Mammary epithelial cell (primary cell): ENCODE measurements around the gene CPNE4.

Experiments
- CTCF ChIP-seq, 2 donors: IDR thresholded peaks in 1 of 2; conservative IDR thresholded peaks in 1 of 2; 2 replicates each; pipeline ENCODE4 v1.5.1; 2011 to 2012; ENCODE audit warnings: inconsistent platforms in 2 of 2, low read length in 2 of 2, mild to moderate bottlenecking in 2 of 2, control low read depth in 1 of 2, low read depth in 1 of 2; ENCODE audit not compliant: insufficient read depth in 1 of 2; ENCODE audit errors: extremely low read depth in 1 of 2
- EZH2 ChIP-seq: IDR thresholded peaks from 2 replicates; pipeline ENCODE4 v1.6.1; 2012; ENCODE audit warnings: low read length, inconsistent platforms, borderline replicate concordance

GRCh38 chr3:131546441-131546840, 488.4 kb downstream of the CPNE4 start:
- TF ChIP-seq CTCF (conservative IDR thresholded peaks at IDR 0.05 in 1 of 2, IDR thresholded peaks at IDR 0.05 in 1 of 2; ENCODE audit: extremely low read depth in 1 of 2, insufficient read depth in 1 of 2, low read depth in 1 of 2, low read length in 2 of 2) = no peak
- TF ChIP-seq EZH2 = no peak
